ENCODE measurements around the gene PPT1.

DNA sequence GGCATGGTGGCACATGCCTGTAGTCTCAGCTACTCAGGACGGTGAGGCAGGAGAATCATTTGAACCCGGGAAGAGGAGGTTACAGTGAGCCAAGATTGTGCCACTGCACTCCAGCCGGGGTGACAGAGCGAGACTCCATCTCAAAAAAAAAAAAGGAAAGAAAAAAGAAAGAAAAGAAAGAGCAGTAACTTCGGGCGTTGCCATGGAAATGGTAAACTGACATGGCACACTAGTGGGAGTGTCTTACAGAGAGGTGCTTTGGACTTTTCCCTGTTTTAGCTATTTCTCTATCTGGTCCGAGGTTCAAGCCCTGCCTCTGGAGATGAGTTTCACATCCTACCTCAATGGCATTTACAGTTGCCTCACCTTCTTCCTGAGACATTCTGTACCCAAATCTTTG lies 23.1 kb upstream of the PPT1 start:
- TF ChIP-seq FOXJ3 (CRISPR knock-in tag; IDR thresholded peaks at IDR 0.05; ENCODE audit: borderline replicate concordance) (no peak), NFYB (CRISPR knock-in tag; conservative IDR thresholded peaks at IDR 0.05; ENCODE audit: low read depth) (no peak), E2F1 (CRISPR knock-in tag; IDR thresholded peaks at IDR 0.05) (no peak), CTCF (IDR thresholded peaks at IDR 0.05) (no peak), ZNF423 (CRISPR knock-in tag; IDR thresholded peaks at IDR 0.05) (no peak), ELF4 (CRISPR knock-in tag; IDR thresholded peaks at IDR 0.05; ENCODE audit: low read depth) (no peak), TCF7 (CRISPR knock-in tag; IDR thresholded peaks at IDR 0.05; ENCODE audit: low read depth) (no peak), PRDM15 (CRISPR knock-in tag; IDR thresholded peaks at IDR 0.05) (no peak), TEAD4 (CRISPR knock-in tag; IDR thresholded peaks at IDR 0.05) (no peak), ETV6 (CRISPR knock-in tag; IDR thresholded peaks at IDR 0.05) (no peak), ZNF532 (CRISPR knock-in tag; IDR thresholded peaks at IDR 0.05; ENCODE audit: borderline replicate concordance) (no peak), USF2 (CRISPR knock-in tag; IDR thresholded peaks at IDR 0.05) (no peak)
- TF ChIP-seq, protein P1, sequence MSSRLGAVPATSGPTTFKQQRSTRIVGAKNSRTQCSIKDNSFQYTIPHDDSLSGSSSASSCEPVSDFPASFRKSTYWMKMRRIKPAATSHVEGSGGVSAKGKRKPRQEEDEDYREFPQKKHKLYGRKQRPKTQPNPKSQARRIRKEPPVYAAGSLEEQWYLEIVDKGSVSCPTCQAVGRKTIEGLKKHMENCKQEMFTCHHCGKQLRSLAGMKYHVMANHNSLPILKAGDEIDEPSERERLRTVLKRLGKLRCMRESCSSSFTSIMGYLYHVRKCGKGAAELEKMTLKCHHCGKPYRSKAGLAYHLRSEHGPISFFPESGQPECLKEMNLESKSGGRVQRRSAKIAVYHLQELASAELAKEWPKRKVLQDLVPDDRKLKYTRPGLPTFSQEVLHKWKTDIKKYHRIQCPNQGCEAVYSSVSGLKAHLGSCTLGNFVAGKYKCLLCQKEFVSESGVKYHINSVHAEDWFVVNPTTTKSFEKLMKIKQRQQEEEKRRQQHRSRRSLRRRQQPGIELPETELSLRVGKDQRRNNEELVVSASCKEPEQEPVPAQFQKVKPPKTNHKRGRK (CRISPR knock-in tag; IDR thresholded peaks at IDR 0.05; ENCODE audit: borderline replicate concordance) = no peak
